ENCODE data around the gene CIITA.

Gene CIITA

DNA sequence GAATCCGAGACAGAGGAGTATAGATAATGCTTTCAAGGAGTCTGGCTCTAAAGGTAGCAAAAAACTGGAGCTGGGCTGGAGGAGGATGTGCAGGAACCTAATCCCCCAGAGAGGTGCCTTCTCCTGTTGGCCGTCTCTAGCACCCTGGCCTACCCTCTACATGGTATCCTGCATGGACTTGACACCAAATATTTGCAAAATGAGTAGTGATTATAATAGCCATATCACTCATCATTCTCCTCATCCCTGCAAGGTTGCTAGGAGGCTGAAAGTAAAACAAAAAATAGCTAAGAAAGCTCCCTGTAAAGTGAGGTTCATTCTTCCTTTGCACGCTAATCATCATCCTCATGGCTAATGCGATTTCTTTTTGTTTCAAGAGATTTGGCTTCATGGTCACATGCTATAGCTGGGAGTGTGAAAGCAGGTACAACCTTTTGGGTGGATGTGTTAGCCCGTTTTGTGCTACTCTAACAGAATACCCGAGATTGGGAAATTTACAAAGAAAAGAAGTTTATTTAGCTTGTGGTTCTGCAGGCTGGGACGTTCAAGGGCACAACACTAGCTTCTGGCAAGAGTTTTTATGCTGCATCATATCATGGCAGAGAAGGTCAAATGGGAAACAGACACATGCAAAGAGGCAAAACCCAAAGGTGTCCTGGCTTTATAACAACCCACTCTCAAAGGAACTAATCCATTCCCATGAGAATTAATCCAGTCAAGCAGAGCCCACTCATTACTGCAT is 27.1 kb upstream of the CIITA start:
- no peak for DNase-seq (ENCODE audit: low read depth in 2 of 2)

DNA sequence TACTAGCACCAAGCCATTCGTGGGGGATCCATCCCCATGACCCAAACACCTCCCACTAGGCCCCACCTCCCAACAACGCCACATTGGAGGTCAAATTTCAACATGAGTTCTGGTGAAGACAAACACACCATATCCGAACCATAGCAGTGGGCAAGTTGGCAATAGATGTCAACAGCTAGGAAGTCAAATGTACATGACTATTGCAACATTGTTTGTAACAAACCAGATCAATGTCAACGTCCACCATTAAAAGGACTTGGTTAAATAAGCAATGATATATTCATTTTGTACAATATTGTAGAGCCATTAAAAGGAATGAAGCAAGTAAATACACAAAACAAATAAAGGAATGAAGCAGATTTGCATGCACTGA is 26.5 kb upstream of the CIITA start:
- no peak for DNase-seq (ENCODE audit: low read depth in 2 of 2)

GRCh38 chr16:10851512-10851911 is 25.5 kb upstream of the CIITA start:
- DNase-seq (ENCODE audit: low read depth in 2 of 2), result no peak

- DNase-seq (ENCODE audit: low read depth in 2 of 2), result no peak
Observed at GRCh38 chr16:10852286-10852685, 24.7 kb upstream of the CIITA start.

- no peak for DNase-seq (ENCODE audit: low read depth in 2 of 2)
Observed at GRCh38 chr16:10852948-10853347, 24.1 kb upstream of the CIITA start.

- no peak for DNase-seq (ENCODE audit: low read depth in 2 of 2)
Observed at GRCh38 chr16:10856042-10856441, 21.0 kb upstream of the CIITA start.

DNA sequence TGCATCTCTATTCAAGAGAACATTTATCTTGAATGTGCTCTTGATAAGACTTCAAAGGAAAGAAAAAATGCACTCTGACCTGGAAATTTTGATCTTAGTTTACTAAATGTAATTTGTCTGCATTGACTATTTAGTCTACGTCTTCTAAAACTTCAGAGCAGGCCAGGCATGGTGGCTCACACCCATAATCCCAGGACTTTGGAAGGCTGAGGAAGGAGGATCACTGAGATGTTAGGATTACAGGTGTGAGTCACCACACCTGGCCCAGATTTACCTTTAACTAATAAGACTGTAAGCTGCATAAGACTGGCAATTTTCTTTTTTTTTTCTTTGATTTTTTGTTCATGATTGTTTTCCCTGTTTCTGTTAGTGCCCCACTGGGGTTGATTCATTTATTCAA is 18.8 kb upstream of the CIITA start:
- no peak for DNase-seq (ENCODE audit: low read depth in 2 of 2)

- DNase-seq (ENCODE audit: low read depth in 2 of 2), result no peak
Observed at GRCh38 chr16:10859020-10859419, 18.0 kb upstream of the CIITA start.

- no peak for DNase-seq (ENCODE audit: low read depth in 2 of 2)
Observed at GRCh38 chr16:10859658-10860057, 17.3 kb upstream of the CIITA start.

- DNase-seq (ENCODE audit: low read depth in 2 of 2), result no peak
Observed at GRCh38 chr16:10862438-10862837, 14.6 kb upstream of the CIITA start.

GRCh38 chr16:10865991-10866966 is 10.7 kb upstream of the CIITA start:
- DNase-seq (ENCODE audit: low read depth in 2 of 2), result no peak

DNA sequence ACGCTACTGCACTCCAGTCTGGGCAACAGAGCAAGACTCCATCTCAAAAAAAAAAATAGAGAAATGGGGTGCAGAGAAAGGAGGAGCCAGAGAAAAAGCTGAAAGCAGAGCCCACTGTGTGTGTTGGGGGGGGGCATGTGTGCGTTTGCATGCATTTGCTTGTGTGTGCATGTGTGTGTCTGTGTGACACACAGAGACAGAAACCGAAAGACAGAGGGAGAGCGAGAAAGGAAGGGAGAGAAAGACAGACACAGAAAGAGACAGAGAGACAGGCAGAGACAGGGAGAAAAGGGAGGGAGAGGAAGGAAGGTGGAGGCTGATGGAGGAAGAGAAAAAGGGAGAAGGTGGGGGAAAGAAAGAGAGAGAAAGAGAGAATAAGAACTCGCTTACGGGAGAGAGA is 9.8 kb upstream of the CIITA start:
- DNase-seq (ENCODE audit: low read depth in 2 of 2), result no peak

GRCh38 chr16:10868104-10868595 is 8.9 kb upstream of the CIITA start:
- DNase-seq (ENCODE audit: low read depth in 2 of 2), result no peak

DNA sequence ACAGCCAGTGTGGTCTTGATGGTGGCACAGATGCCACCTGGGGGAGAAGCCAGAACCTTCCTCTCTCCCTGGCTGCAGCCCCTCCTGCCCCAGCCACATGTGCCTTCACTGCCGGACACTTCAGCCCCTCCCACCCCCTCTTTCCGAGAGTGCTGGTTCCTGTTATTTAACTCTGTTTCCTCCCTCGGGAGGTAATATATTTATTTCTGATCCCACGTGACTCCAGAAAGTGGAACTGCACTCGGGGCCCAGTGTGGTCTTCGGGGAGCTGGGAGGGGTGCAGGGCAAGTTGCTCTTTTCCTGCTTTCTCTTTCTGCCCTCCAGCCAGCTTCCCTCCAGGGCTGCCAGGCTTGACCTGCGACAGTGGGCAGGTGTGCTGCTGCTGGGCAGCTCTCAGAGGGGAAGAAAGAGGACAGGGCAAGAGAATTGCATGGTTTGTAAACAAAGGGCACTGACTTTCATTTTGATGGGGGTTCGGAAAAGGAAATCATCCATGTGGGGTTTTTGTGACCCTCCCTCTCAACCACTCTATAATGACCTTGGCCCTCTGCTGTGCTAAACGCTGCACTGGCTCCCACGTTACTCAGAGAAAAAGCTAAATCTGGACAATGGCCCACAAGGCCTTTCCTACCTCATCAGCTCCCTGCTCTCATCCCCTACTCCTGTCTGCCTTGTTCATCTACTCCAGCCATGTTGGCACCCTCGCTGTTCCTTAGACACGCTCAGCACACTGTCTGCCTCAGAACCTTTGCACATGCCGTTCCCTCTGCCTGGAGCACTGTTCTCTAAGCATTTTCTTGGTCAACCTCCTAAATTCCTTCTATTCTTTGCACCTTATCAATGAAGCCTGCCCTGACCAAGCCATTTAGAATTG is 8.2 kb upstream of the CIITA start:
- DNase-seq (ENCODE audit: low read depth in 2 of 2), result no peak

GRCh38 chr16:10870137-10870776 is 6.7 kb upstream of the CIITA start:
- DNase-seq (ENCODE audit: low read depth in 2 of 2), result no peak

- no peak for DNase-seq (ENCODE audit: low read depth in 2 of 2)
Observed at GRCh38 chr16:10870808-10871156, 6.2 kb upstream of the CIITA start.

DNA sequence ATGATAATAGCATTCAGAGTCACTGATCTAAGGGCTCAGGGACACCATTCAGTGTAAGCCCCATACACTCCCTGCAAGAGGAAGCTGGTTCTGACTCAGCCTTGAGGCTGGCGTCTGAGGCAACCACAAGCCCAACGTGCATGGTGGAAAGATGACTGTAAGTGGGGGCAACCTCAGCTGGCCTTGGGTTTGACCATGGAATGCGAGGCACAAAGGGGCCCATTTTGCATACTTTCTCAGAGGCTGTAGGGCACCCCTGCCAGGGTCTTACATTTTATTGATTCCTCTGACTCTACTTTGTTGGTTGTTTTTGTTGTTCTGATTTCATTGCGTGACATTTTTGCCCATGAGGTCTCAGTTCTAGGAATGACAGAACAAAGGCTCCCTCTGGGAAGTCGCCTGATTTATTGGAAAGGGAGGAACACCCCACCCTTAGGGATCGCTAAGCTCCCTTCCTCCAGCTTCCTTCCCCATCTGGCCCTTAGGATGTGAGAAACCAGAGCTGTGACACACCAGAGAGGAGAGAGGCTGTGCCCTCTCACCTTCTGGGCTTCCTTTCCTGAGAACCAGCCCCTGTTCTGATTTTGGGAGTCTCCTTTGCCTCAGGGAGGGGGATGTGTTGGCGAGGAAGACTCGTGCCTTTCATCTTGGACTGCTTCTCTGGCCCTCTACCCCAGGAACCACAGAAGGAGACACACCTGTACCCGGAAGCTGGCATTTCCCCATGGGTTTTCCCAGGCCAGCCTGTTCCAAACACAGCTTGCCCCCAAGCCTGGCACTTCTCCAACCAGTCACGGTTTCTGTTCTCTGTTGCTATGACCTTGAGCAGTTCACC is 5.6 kb upstream of the CIITA start:
- DNase-seq (ENCODE audit: low read depth in 2 of 2), result peak; percentile 74 to 78

DNA sequence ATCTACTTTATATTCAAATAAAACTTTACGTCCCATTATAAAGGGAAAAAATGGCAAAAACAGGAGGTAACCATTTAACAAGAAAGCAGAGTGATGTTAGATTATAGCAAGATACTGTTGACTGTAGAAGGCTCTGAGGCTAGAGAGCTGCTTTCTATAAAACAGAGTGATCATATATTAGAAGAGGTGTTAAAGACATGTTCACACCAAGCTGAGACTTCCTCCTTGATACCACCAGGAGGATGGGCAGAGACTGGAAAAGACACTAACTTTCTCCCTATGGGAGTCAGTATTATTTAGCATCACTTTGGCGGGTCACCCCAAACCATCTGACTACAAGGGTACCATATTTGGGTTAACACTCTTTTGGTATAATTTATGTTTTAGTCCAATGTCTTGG is 687 bp upstream of the CIITA start:
- no peak for DNase-seq (ENCODE audit: low read depth in 2 of 2)

DNA sequence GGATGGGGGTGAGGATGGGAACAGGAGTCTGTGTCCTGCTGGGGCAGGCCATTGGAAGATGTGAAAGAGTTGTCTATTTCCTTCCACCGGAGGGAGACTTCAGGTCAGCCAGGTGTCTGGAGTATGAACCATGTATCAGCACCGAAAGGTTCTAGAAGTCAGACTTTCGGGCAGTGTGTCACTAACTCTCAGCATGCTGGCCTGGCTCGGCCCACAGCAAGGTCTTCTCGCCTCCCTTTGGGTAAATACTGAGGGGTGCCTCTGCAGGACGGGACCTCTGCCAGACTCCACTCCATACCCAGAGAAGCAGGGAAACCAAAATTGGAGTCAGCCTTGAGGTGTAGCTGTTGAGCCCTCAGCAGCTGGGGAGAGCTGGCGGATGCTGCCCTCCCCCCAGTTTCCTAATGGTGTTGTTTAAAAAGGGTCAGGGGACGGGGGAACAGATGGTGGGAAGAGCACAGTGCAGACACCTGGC is 507 bp downstream of the CIITA start:
- no peak for DNase-seq (ENCODE audit: low read depth in 2 of 2)

GRCh38 chr16:10878328-10878643 is 1.3 kb downstream of the CIITA start:
- no peak for DNase-seq (ENCODE audit: low read depth in 2 of 2)
